H9 (cell line): ENCODE measurements around the gene ZSCAN25. TPM values are rescaled to one million over a fixed set of nuclear protein-coding genes. Genes with fewer than 3 reads are reported as not detected.

Experiments used
- DNase-seq: peaks from one replicate; pipeline ENCODE4 v3.0.0-alpha.2; 2017
- H2AFZ ChIP-seq: one replicate; pipeline ENCODE4 v1.6.1; 2013; ENCODE audit warnings: mild to moderate bottlenecking, low read length, control low read depth, moderate library complexity
- H2AK5ac ChIP-seq: 2 replicates; pipeline ENCODE4 v1.6.1; 2013; ENCODE audit warnings: low read length, control low read depth, mixed read lengths; ENCODE audit not compliant: insufficient read length
- H2BK120ac ChIP-seq: one replicate; pipeline ENCODE4 v1.6.1; 2013; ENCODE audit warnings: low read depth, mild to moderate bottlenecking, low read length, control low read depth, inconsistent platforms; ENCODE audit not compliant: poor library complexity, severe bottlenecking
- H2BK12ac ChIP-seq: 2 replicates; pipeline ENCODE4 v1.6.1; 2013; ENCODE audit warnings: low read length, control low read depth, mixed read lengths, low read depth; ENCODE audit not compliant: insufficient read length
- H2BK15ac ChIP-seq: 2 replicates; pipeline ENCODE4 v1.6.1; 2013; ENCODE audit warnings: low read depth, low read length, control low read depth
- H2BK20ac ChIP-seq: one replicate; pipeline ENCODE4 v1.6.1; 2013; ENCODE audit warnings: low read depth, mild to moderate bottlenecking, low read length, control low read depth, inconsistent platforms; ENCODE audit not compliant: poor library complexity, severe bottlenecking
- H2BK5ac ChIP-seq: 2 replicates; pipeline ENCODE4 v1.6.1; 2013; ENCODE audit warnings: low read length, control low read depth, mixed read lengths; ENCODE audit not compliant: insufficient read length
- H3K14ac ChIP-seq: 2 replicates; pipeline ENCODE4 v1.6.1; 2013; ENCODE audit warnings: low read length, control low read depth; ENCODE audit not compliant: insufficient read depth
- H3K18ac ChIP-seq: 2 replicates; pipeline ENCODE4 v1.6.1; 2013; ENCODE audit warnings: low read depth, mild to moderate bottlenecking, mixed read lengths, low read length, control low read depth; ENCODE audit not compliant: insufficient read length
- H3K23ac ChIP-seq: 2 replicates; pipeline ENCODE4 v1.6.1; 2013; ENCODE audit warnings: low read length, control low read depth, mixed read lengths, low read depth; ENCODE audit not compliant: insufficient read length
- H3K23me2 ChIP-seq: 2 replicates; pipeline ENCODE4 v1.6.1; 2013; ENCODE audit warnings: low read depth, mild to moderate bottlenecking, mixed read lengths, low read length, control low read depth; ENCODE audit not compliant: insufficient read length, poor library complexity, severe bottlenecking
- H3K27ac ChIP-seq: 2 replicates; pipeline ENCODE4 v1.5.1; 2013; ENCODE audit warnings: low read length, control low read depth, mixed read lengths, low read depth; ENCODE audit not compliant: insufficient read length
- H3K27me3 ChIP-seq: 2 replicates; pipeline ENCODE4 v1.6.1; 2013; ENCODE audit warnings: low read length, control low read depth, inconsistent platforms; ENCODE audit not compliant: insufficient read depth
- H3K4ac ChIP-seq: 2 replicates; pipeline ENCODE4 v1.6.1; 2013; ENCODE audit warnings: low read depth, mild to moderate bottlenecking, control low read depth, inconsistent platforms, low read length, moderate library complexity
- H3K4me1 ChIP-seq: 2 replicates; pipeline ENCODE4 v1.6.1; 2013; ENCODE audit warnings: low read length, control low read depth, inconsistent platforms; ENCODE audit not compliant: insufficient read depth
- H3K4me2 ChIP-seq: 2 replicates; pipeline ENCODE4 v1.6.1; 2013; ENCODE audit warnings: low read length, control low read depth, mixed read lengths; ENCODE audit not compliant: insufficient read length, insufficient read depth
- H3K56ac ChIP-seq: 2 replicates; pipeline ENCODE4 v1.6.1; 2013; ENCODE audit warnings: low read depth, mild to moderate bottlenecking, mixed read lengths, low read length, control low read depth; ENCODE audit not compliant: insufficient read length
- H3K79me1 ChIP-seq: 2 replicates; pipeline ENCODE4 v1.6.1; 2013; ENCODE audit warnings: low read depth, mild to moderate bottlenecking, moderate library complexity, low read length, control low read depth, inconsistent platforms; ENCODE audit not compliant: insufficient read depth, poor library complexity, severe bottlenecking
- H3K79me2 ChIP-seq: 2 replicates; pipeline ENCODE4 v1.6.1; 2013; ENCODE audit warnings: low read length, control low read depth, inconsistent platforms; ENCODE audit not compliant: insufficient read depth
- H3K9ac ChIP-seq: 2 replicates; pipeline ENCODE4 v1.6.1; 2013; ENCODE audit warnings: low read length, control low read depth, mixed read lengths; ENCODE audit not compliant: insufficient read length; ENCODE audit errors: extremely low read depth
- H3K9me3 ChIP-seq: one replicate; pipeline ENCODE4 v1.6.1; 2013; ENCODE audit warnings: low read depth, low read length, inconsistent platforms; ENCODE audit not compliant: control insufficient read depth
- H3T11ph ChIP-seq: one replicate; pipeline ENCODE4 v1.6.1; 2013; ENCODE audit warnings: mild to moderate bottlenecking, low read length, control low read depth, inconsistent platforms
- H4K20me1 ChIP-seq: one replicate; pipeline ENCODE4 v1.6.1; 2013; ENCODE audit not compliant: control insufficient read depth, insufficient read length, insufficient read depth
- H4K5ac ChIP-seq: 2 replicates; pipeline ENCODE4 v1.6.1; 2013; ENCODE audit warnings: low read depth, mild to moderate bottlenecking, mixed read lengths, low read length, control low read depth; ENCODE audit not compliant: insufficient read length
- H4K8ac ChIP-seq: replicated peaks from 2 replicates; pipeline ENCODE4 v1.6.1; 2013; ENCODE audit warnings: low read length, control low read depth, mixed read lengths, low read depth; ENCODE audit not compliant: insufficient read length
- H4K91ac ChIP-seq: 2 replicates; pipeline ENCODE4 v1.6.1; 2013; ENCODE audit warnings: low read depth, mild to moderate bottlenecking, moderate library complexity, mixed read lengths, low read length, control low read depth; ENCODE audit not compliant: insufficient read length
- H3K27ac Mint-ChIP-seq, 3 experiments: 2 replicates in 2 of 3; 3 replicates in 1 of 3; pipeline ENCODE4 v1.8.0; 2020 to 2021; ENCODE audit warnings: mixed read lengths in 3 of 3, mild to moderate bottlenecking in 1 of 3, moderate library complexity in 1 of 3
- H3K27me3 Mint-ChIP-seq: 2 replicates; pipeline ENCODE4 v1.8.0; 2021; ENCODE audit warnings: low read depth, mild to moderate bottlenecking, moderate library complexity, mixed read lengths
- H3K36me3 Mint-ChIP-seq, 3 experiments: 2 replicates in 2 of 3; 3 replicates in 1 of 3; pipeline ENCODE4 v1.8.0; 2020 to 2021; ENCODE audit warnings: low read depth in 3 of 3, mixed read lengths in 3 of 3; ENCODE audit not compliant: insufficient read depth in 1 of 3
- H3K4me1 Mint-ChIP-seq, 2 experiments: 2 replicates each; pipeline ENCODE4 v1.8.0; 2020; ENCODE audit warnings: mixed read lengths in 2 of 2
- H3K4me3 Mint-ChIP-seq, 2 experiments: 2 replicates in 1 of 2; 3 replicates in 1 of 2; pipeline ENCODE4 v1.8.0; 2020 to 2021; ENCODE audit warnings: mild to moderate bottlenecking in 2 of 2, mixed read lengths in 2 of 2, moderate library complexity in 1 of 2
- H3K9me3 Mint-ChIP-seq, 2 experiments: 2 replicates in 1 of 2; 3 replicates in 1 of 2; pipeline ENCODE4 v1.8.0; 2020; ENCODE audit warnings: mild to moderate bottlenecking in 2 of 2, mixed read lengths in 2 of 2, moderate library complexity in 1 of 2
- WGBS: extraction: QIAGEN DNeasy Blood & Tissue Kit; methylation state at CpG from one replicate; pipeline ENCODE4 v1.1.7; 2013; ENCODE audit warnings: missing lambda C conversion rate, low lambda C conversion rate, mixed read lengths; ENCODE audit not compliant: insufficient read length; ENCODE audit errors: extremely low coverage; 5-methylcytosine and 5-hydroxymethylcytosine counted together
- total RNA-seq: library from RNA; stranded (reverse); gene quantifications from 2 replicates; pipeline ENCODE4 v1.2.1, GENCODE V29; 2021
- TF ChIP-seq, protein P1 (sequence below): fragments of 200-600 bp; sonication (generic); conservative IDR thresholded peaks from 3 replicates; pipeline ENCODE4 v1.8.0; 2021; ENCODE audit warnings: antibody characterized with exemption, mild to moderate bottlenecking

ZSCAN25 gene
- total RNA-seq, 1 experiment from 2014 or later = 21.3 TPM

DNA sequence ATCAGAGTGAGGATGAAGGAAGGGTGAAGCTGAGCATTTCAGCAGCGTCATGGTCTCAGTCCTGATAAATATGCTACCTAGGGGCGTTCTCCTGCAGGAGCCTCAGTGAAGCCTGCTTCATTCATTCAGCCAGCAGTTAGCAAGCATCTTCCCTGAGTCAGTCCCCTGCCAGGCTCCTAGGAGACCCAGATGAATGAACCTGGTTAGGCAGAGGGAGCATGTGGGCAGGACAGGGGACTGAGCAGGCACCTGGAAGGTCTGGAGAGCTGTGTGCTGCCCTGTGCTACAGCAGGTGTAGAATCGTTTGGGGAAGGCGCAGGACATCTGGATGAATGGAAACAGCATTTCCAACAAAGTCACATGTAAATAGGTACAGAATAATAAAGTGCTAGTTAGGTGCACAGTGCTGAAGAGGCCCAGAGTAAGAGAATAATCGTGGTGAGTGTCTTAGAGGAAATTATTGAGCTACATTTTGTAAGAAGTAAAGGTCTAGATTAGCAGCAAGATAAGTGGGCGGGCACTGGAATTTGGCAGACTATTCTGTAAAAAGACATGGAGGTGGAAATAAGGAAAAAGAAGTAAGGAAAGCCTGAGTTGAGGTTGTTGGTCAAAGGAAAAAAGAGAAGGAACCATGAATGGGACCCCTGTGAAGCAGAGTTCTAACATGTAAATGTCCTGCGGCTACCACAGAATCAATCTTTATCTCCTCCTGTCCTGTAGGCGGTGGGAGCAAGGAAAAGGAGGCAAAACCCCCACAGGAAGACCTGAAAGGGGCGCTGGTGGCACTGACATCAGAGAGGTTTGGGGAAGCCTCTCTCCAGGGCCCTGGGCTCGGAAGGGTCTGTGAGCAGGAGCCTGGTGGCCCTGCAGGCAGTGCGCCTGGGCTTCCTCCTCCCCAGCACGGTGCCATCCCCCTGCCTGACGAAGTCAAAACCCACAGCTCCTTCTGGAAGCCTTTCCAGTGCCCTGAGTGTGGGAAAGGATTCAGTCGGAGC is 12.0 kb downstream of the ZSCAN25 start:
- H3K14ac ChIP-seq = no peak overlapping the region
- H4K8ac ChIP-seq = no peak overlapping the region
- no peaks in the 10 kb centered on the region for H4K20me1 ChIP-seq
- no peak overlapping the region for H3K9ac ChIP-seq
- no peaks in the 10 kb centered on the region for H3K79me1 ChIP-seq
- no peak overlapping the region for H3K27ac ChIP-seq
- H3K4me2 ChIP-seq = no peak overlapping the region
- H2AK5ac ChIP-seq = no peak overlapping the region
- no peaks in the 10 kb centered on the region for H3K27me3 ChIP-seq
- no peak overlapping the region for H3K56ac ChIP-seq
- H3K27me3 Mint-ChIP-seq = no peaks in the 10 kb centered on the region
- H2AFZ ChIP-seq = no peak overlapping the region
- H2BK5ac ChIP-seq = no peak overlapping the region
- no peak overlapping the region for H3K23ac ChIP-seq
- H3K18ac ChIP-seq = no peak overlapping the region
- no peak overlapping the region for H2BK120ac ChIP-seq
- no peak overlapping the region for H4K91ac ChIP-seq
- TF ChIP-seq, protein P1, sequence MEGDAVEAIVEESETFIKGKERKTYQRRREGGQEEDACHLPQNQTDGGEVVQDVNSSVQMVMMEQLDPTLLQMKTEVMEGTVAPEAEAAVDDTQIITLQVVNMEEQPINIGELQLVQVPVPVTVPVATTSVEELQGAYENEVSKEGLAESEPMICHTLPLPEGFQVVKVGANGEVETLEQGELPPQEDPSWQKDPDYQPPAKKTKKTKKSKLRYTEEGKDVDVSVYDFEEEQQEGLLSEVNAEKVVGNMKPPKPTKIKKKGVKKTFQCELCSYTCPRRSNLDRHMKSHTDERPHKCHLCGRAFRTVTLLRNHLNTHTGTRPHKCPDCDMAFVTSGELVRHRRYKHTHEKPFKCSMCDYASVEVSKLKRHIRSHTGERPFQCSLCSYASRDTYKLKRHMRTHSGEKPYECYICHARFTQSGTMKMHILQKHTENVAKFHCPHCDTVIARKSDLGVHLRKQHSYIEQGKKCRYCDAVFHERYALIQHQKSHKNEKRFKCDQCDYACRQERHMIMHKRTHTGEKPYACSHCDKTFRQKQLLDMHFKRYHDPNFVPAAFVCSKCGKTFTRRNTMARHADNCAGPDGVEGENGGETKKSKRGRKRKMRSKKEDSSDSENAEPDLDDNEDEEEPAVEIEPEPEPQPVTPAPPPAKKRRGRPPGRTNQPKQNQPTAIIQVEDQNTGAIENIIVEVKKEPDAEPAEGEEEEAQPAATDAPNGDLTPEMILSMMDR = no peak; the same call in 2 of the 3 replicates
- no peak overlapping the region for H4K5ac ChIP-seq
- H3K4ac ChIP-seq = no peak overlapping the region
- peaks cover 44 to 80% (median 67%) of the 10 kb centered on the region in 3 experiments for H3K36me3 Mint-ChIP-seq
- no peak overlapping the region for H3T11ph ChIP-seq
- H2BK12ac ChIP-seq = no peak overlapping the region
- H2BK15ac ChIP-seq = no peak overlapping the region
- no CpG with 5 or more reads among the region's 14 CpGs for WGBS
- H3K4me1 Mint-ChIP-seq = peaks cover 36 to 44% of the 10 kb centered on the region in 2 experiments
- no peak overlapping the region for H2BK20ac ChIP-seq
- H3K79me2 ChIP-seq = no peaks in the 10 kb centered on the region
- peak overlapping the region; percentile 50 to 89 (median 60); a peak in 6 of 7 replicates for H3K27ac Mint-ChIP-seq
- no peaks in the 10 kb centered on the region for H3K23me2 ChIP-seq
- no peaks in the 10 kb centered on the region for H3K9me3 Mint-ChIP-seq
- no peak overlapping the region; a peak in 2 of 5 replicates for H3K4me3 Mint-ChIP-seq
- peak; percentile 36 for DNase-seq
- no peaks in the 10 kb centered on the region for H3K4me1 ChIP-seq
- H3K9me3 ChIP-seq = no peaks in the 10 kb centered on the region
